ENCODE results near the gene CRTC1.
A peak's percentile ranks its signal among the peaks of the same experiment; 100 is the strongest.

Gene CRTC1

GRCh38 chr19:18647371-18647767 is 36.1 kb upstream of the CRTC1 start:
- peak overlapping the region; percentile 66; the same call in 1 of the 2 replicates for H3K27ac ChIP-seq
- CTCF ChIA-PET = interaction anchor here (0.6 kb wide), 1 partner anchor 53 kb away, joined by 3 read pairs; no protein-coding TSS in a partner anchor
- POLR2A ChIA-PET (ENCODE audit: low non-redundant PET) = no interaction called here
- TF ChIP-seq CTCF (conservative IDR thresholded peaks at IDR 0.05; ENCODE audit: low read depth) = no peak
- no peak for DNase-seq (ENCODE audit: low spot score)

- no peak for TF ChIP-seq CTCF (conservative IDR thresholded peaks at IDR 0.05; ENCODE audit: low read depth)
- no peak for DNase-seq (ENCODE audit: low spot score)
- POLR2A ChIA-PET (ENCODE audit: low non-redundant PET) = no interaction called here
- H3K27ac ChIP-seq = peak overlapping the region; percentile 66; the same call in 1 of the 2 replicates
- CTCF ChIA-PET = interaction anchor here (0.6 to 0.7 kb wide), 2 partner anchors 54 to 76 kb away, joined by 3 read pairs; no protein-coding TSS in a partner anchor
Measured at GRCh38 chr19:18647807-18648206, 35.7 kb upstream of the CRTC1 start.

- H3K27ac ChIP-seq = peak overlapping the region; percentile 66
- ChIA-PET CTCF (interaction anchor here (0.5 to 0.6 kb wide), 2 partner anchors 24 to 198 kb away, joined by 3 read pairs; no protein-coding TSS in a partner anchor), POLR2A (ENCODE audit: low non-redundant PET) (no interaction called here)
- no peak for TF ChIP-seq CTCF (conservative IDR thresholded peaks at IDR 0.05; ENCODE audit: low read depth)
- DNase-seq (ENCODE audit: low spot score) = no peak
Measured at GRCh38 chr19:18648973-18649315, 34.5 kb upstream of the CRTC1 start.

- ChIA-PET POLR2A (ENCODE audit: low non-redundant PET) (no interaction called here), CTCF (interaction anchor here (0.6 kb wide), 1 partner anchor 23 kb away, joined by 3 read pairs; no protein-coding TSS in a partner anchor)
- H3K27ac ChIP-seq = peak overlapping the region; percentile 66
- peak; percentile 20 for DNase-seq (ENCODE audit: low spot score)
- no peak for TF ChIP-seq CTCF (conservative IDR thresholded peaks at IDR 0.05; ENCODE audit: low read depth)
Measured at GRCh38 chr19:18649371-18650020, 34.0 kb upstream of the CRTC1 start.

GRCh38 chr19:18650021-18650390 is 33.5 kb upstream of the CRTC1 start:
- ChIA-PET POLR2A (ENCODE audit: low non-redundant PET) (no interaction called here), CTCF (no interaction called here)
- H3K27ac ChIP-seq = peak overlapping the region; percentile 66
- no peak for DNase-seq (ENCODE audit: low spot score)
- TF ChIP-seq CTCF (conservative IDR thresholded peaks at IDR 0.05; ENCODE audit: low read depth) = no peak

GRCh38 chr19:18650468-18651041 is 32.9 kb upstream of the CRTC1 start:
- ChIA-PET POLR2A (ENCODE audit: low non-redundant PET) (no interaction called here), CTCF (no interaction called here)
- TF ChIP-seq CTCF (conservative IDR thresholded peaks at IDR 0.05; ENCODE audit: low read depth) = no peak
- H3K27ac ChIP-seq = peak overlapping the region; percentile 66
- no peak for DNase-seq (ENCODE audit: low spot score)
